Right atrium auricular region (tissue), 2 donors: ENCODE data around the gene SLC4A9. TPM values are rescaled to one million over a fixed set of nuclear protein-coding genes. Genes with fewer than 3 reads are reported as not detected.
"Not testable (repeated sequence)": the region's sequence is repeated elsewhere in the genome, so short reads cannot be mapped to it uniquely, and the experiment has no call there.

Experiments used
- DNase-seq: peaks from one replicate; pipeline ENCODE4 v3.0.0-alpha.2; 2019; ENCODE audit warnings: low spot score
- H3K27ac ChIP-seq, 2 donors: fragments of 200-600 bp; sonication (generic); 1 replicate in 1 of 2; 2 replicates in 1 of 2; pipeline ENCODE4 v1.5.1; 2016 to 2019
- H3K27me3 ChIP-seq, 2 donors: fragments of 200-600 bp; sonication (generic); one replicate each; pipeline versions ENCODE4 v1.5.1 to v1.6.0; 2017 to 2019
- H3K36me3 ChIP-seq: fragments of 200-600 bp; sonication (generic); one replicate; pipeline ENCODE4 v1.5.1; 2016
- H3K4me1 ChIP-seq, 2 donors: fragments of 200-600 bp; sonication (generic); one replicate each; pipeline versions ENCODE4 v1.5.1 to v1.6.0; 2017 to 2019
- H3K4me3 ChIP-seq, 2 donors: fragments of 200-600 bp; sonication (generic); 1 replicate in 1 of 2; 2 replicates in 1 of 2; pipeline ENCODE4 v1.5.1; 2017 to 2019; ENCODE audit warnings: mild to moderate bottlenecking in 1 of 2, moderate library complexity in 1 of 2
- H3K9me3 ChIP-seq, 2 donors: fragments of 200-600 bp; sonication (generic); one replicate each; pipeline ENCODE4 v1.5.1; 2019
- CTCF ChIP-seq, 2 donors: fragments of 200-600 bp; sonication (generic); IDR thresholded peaks; one replicate each; pipeline ENCODE4 v1.5.1; 2019; ENCODE audit warnings: antibody characterized with exemption in 2 of 2
- total RNA-seq, 2 donors: library from RNA; depleted of rRNA; stranded (reverse); fragments of >200 nt; gene quantifications; one replicate each; pipeline ENCODE4 v1.1.0, GENCODE V29; 2016

Gene SLC4A9
- total RNA-seq, 2 donors from 2014 or later: not detected

GRCh38 chr5:140420665-140421361, 60.8 kb downstream of the SLC4A9 start:
- no peak for DNase-seq
- no peak overlapping the region for H3K4me3 ChIP-seq
- no peak overlapping the region for H3K27ac ChIP-seq
- H3K36me3 ChIP-seq: no peaks in the 10 kb centered on the region
- peaks cover 0 to 13% of the 10 kb centered on the region in 2 donors for H3K4me1 ChIP-seq
- no peaks in the 10 kb centered on the region for H3K9me3 ChIP-seq
- H3K27me3 ChIP-seq: no peaks in the 10 kb centered on the region
- no peak for TF ChIP-seq CTCF (IDR thresholded peaks at IDR 0.05)

GRCh38 chr5:140421375-140421774, 61.4 kb downstream of the SLC4A9 start:
- DNase-seq, H3K36me3 ChIP-seq, H3K27ac ChIP-seq, H3K27me3 ChIP-seq, H3K4me3 ChIP-seq, H3K9me3 ChIP-seq: not testable (repeated sequence)
- H3K4me1 ChIP-seq: peaks cover 0 to 13% of the 10 kb centered on the region in 2 donors

GRCh38 chr5:140423609-140424008, 63.6 kb downstream of the SLC4A9 start:
- TF ChIP-seq CTCF (IDR thresholded peaks at IDR 0.05): no peak
- no peak for DNase-seq
- Histone ChIP-seq H3K9me3 (no peaks in the 10 kb centered on the region), H3K4me3 (no peak overlapping the region), H3K27ac (no peak overlapping the region), H3K36me3 (no peaks in the 10 kb centered on the region), H3K27me3 (no peaks in the 10 kb centered on the region), H3K4me1 (peaks cover 0 to 13% of the 10 kb centered on the region in 2 donors)

- H3K9me3 ChIP-seq: no peaks in the 10 kb centered on the region
- H3K4me3 ChIP-seq: no peak overlapping the region
- peaks cover 0 to 13% of the 10 kb centered on the region in 2 donors for H3K4me1 ChIP-seq
- H3K36me3 ChIP-seq: no peaks in the 10 kb centered on the region
- no peaks in the 10 kb centered on the region for H3K27me3 ChIP-seq
- no peak for DNase-seq
- H3K27ac ChIP-seq: no peak overlapping the region
- no peak for TF ChIP-seq CTCF (IDR thresholded peaks at IDR 0.05)
These were observed 64.1 kb downstream of the SLC4A9 start for GRCh38 chr5:140424135-140424534.

Other genes starting within 250 kb of the SLC4A9 start
- 10 to 100 TPM; 23.9 to 25.1 TPM for gene PURA, start 246.1 kb upstream of the SLC4A9 start, total RNA-seq
- 10 to 100 TPM; 13.7 to 13.8 TPM for gene IGIP, start 234.3 kb upstream of the SLC4A9 start, total RNA-seq
- gene CYSTM1, start 185.0 kb upstream of the SLC4A9 start, total RNA-seq: 100 to 1,000 TPM in 1 of 2 donors, 10 to 100 TPM in 1; 89.8 to 143 TPM
- 100 to 1,000 TPM in 1 of 2 donors, 10 to 100 TPM in 1; 80.4 to 123 TPM for gene PFDN1, start 57.1 kb upstream of the SLC4A9 start, total RNA-seq
- gene HBEGF, start 13.6 kb upstream of the SLC4A9 start, total RNA-seq: 10 to 100 TPM; 32.2 to 60.7 TPM
- 10 to 100 TPM; 50.4 to 58.6 TPM for gene ANKHD1, start 41.6 kb downstream of the SLC4A9 start, total RNA-seq
- gene EIF4EBP3, start 187.5 kb downstream of the SLC4A9 start, total RNA-seq: 10 to 100 TPM; 12.8 to 16.8 TPM
- 10 to 100 TPM; 24.6 to 27.9 TPM for gene SRA1, start 197.3 kb downstream of the SLC4A9 start, total RNA-seq
- 1 to 10 TPM; 7.4 to 8.3 TPM for gene APBB3, start 204.4 kb downstream of the SLC4A9 start, total RNA-seq
- 10 to 100 TPM; 47.4 to 63.9 TPM for gene SLC35A4, start 204.6 kb downstream of the SLC4A9 start, total RNA-seq